Sciatic nerve (tissue), 2 donors: ENCODE measurements around the gene WNT10A. TPM values are rescaled to one million over a fixed set of nuclear protein-coding genes. Genes with fewer than 3 reads are reported as not detected.
"Not testable (repeated sequence)": the region's sequence is repeated elsewhere in the genome, so short reads cannot be mapped to it uniquely, and the experiment has no call there.

ENCODE experiments used
- ATAC-seq: fragments of 200-7000 bp; cut with Tn5 transposase; one replicate; pipeline ENCODE4 v1.9.1; 2020; ENCODE audit warnings: mild to moderate bottlenecking, moderate library complexity
- DNase-seq: peaks from one replicate; pipeline ENCODE4 v3.0.0-alpha.2; 2020; ENCODE audit warnings: low spot score
- intact Hi-C: fragments of 100-400 bp; cut with DNase I; formaldehyde crosslinking; loops from one replicate; pipeline ENCODE4 v1.14.2; 2022
- total RNA-seq: library from RNA; stranded (reverse); fragmentation: NEBNext Ultra II Directional; extraction: Animal tissue kit (Norgen Biotek cat#: 25700); gene quantifications from one replicate; pipeline ENCODE4 v1.2.1, GENCODE V29; 2021
- donor health status: DM: no; HTN: no; CAD: no.
- donor health status: DM: no; HTN: no; CAD: no.

Gene WNT10A
- 0.94 TPM for total RNA-seq

DNA sequence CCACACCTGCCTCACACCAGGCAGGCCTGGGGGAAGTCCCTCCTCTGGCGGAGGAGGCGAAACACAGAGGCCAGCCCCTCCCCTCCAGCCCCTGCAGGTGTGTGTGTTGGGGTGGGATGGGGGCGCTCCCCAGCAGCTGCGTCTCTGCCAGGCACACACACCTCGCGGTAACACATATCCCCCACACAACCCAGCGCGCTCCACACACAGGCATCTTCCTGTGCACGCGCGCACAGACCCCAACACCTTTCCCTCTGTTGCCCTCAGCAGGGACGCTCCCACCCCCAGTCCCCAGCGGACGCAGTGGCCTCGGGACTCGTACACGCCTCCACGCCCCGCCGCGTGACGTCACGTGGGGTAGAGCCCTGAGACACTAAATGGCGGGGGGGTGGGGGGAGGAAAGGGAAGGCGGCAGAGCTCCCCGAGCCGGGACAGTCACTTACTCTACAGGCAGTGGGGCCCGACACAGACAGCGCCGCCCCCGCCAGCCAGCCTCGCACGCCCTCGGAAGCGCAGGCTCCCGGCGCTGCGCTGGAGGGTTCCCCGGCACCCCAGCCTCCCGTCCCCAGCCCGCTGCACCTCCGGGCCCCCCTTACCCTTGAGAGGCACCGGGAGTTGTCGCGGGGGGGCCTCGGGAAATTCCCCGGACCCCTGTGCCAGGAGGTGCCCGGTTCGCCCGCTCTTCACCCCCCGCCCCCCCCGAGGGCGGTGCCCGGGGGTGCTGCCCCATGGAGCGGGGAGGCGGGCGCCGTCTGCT, at the start of gene WNT10A:
Gene WNT10A, plus strand, starts transcription at position 751 of the 757 bp plus-strand sequence. CDS start 144 bp downstream, outside the sequence.
- no peak for DNase-seq
- intact Hi-C loops, result no loop called here
- peak; percentile 6 for ATAC-seq

DNA sequence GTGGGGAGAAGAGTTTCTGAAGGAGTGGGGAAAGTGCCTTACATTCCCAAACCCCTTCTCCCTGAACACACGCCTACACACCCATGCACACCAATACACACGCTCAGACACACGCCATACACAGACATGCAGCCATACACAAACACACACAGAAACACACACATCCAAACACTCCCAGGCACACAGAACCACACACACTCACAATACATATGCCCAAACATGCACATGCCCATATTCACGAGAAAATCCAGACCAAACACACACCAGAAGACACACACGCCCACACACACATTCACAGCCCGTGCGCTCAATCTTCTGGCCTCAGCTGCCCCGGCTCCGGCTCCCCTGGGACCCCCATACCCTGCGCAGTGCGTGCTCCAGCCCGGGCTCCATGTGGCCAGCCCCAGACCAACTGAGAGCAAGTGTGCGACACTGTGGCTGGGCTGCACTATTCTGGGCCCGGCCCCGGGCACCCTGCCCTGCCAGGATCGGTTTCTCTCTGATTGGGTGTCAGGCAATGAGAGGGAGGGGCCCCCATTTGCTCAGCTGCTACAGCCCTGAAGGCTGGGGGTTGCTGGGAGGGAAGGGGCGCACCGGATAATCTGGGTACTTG, 49.2 kb upstream of the WNT10A start, which contains the start of gene PRKAG3:
Gene PRKAG3, minus strand, starts transcription at position 426 of the 613 bp plus-strand sequence.
- intact Hi-C loops, result no loop called here
- DNase-seq (peak; percentile 58), ATAC-seq (peak; percentile 64)

DNA sequence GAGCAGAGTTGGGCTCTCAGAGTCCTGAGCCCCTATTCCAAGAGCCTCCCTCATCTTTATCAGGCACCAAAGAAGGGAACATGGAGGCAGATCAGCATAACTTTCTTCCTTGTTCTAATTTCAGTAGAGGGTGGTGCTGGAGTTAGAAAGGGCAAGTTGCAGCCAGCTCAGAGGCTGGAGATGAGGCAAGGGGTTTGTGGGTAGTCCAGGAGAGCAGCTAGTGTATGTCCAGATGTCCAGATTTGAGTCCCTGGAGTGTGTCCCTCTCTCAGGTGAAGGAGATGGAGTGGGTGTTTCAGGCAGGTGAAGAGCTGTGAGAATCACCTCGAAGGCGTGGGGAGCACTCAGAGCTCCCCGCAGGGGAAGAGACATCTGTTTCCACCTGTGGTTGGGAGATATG, 48.6 kb upstream of the WNT10A start:
- DNase-seq (no peak), ATAC-seq (peak; percentile 13)
- intact Hi-C loops, result no loop called here

DNA sequence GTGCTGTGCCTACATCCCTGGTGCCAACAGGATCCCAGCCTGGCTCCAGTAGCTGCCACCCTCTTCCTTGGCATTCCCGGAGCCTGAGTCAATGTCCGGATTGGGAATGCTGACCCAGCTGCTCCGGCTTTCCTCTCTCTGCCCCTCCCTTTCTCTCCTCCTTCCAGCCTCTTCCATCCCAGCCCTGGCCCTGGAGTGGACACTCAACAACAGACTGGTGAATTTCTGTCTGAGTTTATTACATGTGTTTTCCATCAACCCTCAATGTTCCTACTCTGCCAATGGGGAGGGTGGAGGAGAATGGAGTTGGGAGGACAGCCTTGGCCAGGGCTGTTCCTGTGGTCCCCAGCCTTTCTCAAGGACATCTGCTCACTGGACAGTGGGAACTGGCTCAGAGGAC, 48.1 kb upstream of the WNT10A start:
- ATAC-seq (peak; percentile 79), DNase-seq (peak; percentile 50)
- intact Hi-C loops, result no loop called here

DNA sequence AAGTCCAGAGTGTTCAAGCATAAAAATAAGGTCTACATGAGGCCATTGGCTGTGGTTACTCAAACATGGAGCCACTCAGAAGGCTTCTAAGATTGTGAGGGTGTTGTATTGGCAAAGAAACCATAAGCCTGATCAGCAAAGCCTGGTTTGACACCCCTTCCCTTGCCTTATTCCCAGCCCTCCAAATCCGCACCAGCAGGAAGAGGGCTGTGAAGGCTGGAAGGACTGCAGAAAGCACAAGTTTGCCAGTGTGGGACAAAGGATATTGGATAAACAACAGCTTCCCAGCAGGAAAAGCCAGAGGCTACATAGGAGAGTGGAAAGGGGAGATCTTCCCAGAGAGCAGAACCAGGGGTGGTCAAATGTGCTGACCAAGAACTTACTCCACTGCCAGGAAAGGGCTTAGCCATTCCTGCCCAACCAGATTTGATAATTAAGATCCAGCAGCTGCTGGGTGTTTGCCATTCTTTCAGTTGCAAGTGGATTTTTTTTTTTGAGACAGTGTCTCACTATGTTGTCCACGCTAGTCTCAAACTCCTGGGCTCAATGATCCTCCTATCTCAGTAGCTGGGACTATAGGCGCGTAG, 47.5 kb upstream of the WNT10A start:
- intact Hi-C loops, result no loop called here
- DNase-seq, result peak; percentile 26
- ATAC-seq, result no peak

DNA sequence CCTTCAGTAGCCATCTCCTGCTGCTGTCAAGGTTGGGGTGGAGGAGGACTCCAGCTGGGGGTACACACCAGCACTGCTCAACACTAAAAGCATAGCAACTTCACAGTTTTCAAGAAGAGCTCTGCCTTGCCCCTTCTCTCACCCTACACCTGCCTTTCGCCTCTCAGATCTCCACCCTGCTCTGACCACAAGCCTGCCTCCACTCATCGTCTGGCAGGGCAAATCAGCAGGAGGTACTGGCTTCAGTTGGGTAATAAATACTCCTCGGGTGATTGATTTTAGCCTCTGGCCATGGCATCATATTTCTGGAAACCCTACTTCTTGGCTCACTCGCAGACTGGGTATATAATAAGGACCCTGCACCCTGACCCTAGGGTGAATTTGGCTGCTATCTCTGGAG, 46.0 kb upstream of the WNT10A start:
- DNase-seq, result peak; percentile 27
- ATAC-seq, result no peak
- intact Hi-C loops, result no loop called here

DNA sequence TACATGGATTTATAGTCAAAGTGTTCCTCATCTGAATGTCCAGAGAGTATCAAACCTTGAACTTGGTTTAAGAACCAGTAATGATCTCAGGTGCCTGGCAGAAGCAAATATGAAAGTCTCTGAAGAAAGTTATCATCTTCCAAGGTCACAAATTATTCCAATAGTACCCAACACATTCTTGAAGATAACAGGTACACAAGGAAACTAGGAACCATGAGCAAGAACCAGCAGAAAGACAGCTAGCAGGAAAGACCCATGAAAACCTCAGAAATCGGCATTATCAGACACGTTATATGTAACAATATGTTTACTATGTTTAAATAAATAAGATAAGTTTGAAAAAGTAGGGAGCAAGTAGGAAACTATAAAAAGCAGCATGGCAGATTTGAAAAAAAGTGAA, 43.2 kb upstream of the WNT10A start:
- ATAC-seq, result no peak
- no peak for DNase-seq
- intact Hi-C loops, result no loop called here

DNA sequence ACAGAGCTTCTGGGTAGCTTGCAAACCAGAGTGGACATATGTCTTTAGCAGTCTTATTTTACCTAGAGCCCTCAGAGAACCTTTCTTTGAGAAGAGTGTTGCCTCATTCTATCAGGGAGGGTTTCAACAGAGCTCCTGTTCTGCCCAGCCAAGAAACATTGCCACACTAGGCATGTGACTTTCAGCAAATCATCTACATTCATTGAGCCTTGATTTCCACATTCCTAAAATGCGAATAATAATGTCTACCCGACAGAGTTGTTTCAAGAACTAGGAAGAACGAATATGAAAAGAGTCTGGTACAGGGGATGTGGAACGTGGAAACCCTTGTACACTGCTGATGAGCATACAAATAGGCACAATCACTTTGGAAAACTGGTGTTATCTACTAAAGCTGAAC, 41.2 kb upstream of the WNT10A start:
- intact Hi-C loops, result no loop called here
- no peak for DNase-seq
- no peak for ATAC-seq

DNA sequence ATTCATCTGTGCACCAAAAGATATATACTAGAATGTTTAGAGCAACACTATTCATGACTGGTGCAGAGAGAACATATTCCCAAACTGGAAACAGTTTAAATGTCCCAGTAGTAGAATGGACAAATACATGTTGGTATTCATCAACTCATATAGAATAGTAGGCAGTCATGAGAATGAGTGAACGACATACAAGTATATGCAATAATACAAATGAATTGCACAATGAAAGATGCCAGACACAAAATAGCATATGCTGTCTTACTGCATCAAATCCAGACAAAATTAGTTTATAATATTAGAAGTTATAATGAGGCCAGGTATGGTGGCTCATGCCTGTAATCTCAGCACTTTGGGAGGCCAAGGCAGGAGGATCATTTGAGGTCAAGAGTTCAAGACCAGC, 40.8 kb upstream of the WNT10A start:
- ATAC-seq (no peak), DNase-seq (no peak)
- intact Hi-C loops, result loop anchor here (10.0 kb wide), 1 partner anchor 145 kb away; no protein-coding TSS in a partner anchor

DNA sequence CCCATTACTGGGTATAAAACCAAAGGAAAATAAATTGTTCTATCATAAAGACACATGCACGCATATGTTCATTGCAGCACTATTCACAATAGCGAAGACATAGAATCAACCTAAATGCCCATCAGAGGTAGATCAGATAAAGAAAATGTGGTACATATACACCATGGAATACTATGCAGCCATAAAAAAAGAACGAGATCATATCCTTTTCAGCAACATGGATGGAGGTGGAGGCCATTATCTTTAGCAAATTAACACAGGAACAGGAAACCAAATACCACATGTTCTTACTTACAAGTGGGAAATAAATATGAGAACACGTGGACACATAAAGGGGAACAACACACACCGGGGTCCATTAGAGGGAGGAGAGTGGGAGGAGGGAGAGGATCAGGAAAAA, 36.3 kb upstream of the WNT10A start:
- not testable (repeated sequence) for ATAC-seq
- DNase-seq, result peak; percentile 6
- intact Hi-C loops, result loop anchor here (10.0 kb wide), 1 partner anchor 150 kb away; no protein-coding TSS in a partner anchor

DNA sequence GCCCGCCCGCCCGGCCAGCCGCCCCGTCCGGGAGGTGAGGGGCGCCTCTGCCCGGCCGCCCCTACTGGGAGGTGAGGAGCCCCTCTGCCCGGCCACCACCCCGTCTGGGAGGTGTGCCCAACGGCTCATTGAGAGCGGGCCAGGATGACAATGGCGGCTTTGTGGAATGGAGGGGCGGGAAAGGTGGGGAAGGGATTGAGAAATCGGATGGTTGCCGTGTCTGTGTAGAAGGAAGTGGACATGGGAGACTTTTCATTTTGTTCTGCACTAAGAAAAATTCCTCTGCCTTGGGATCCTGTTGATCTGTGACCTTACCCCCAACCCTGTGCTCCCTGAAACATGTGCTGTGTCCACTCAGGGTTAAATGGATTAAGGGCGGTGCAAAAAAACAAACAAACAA, 33.7 kb upstream of the WNT10A start:
- peak; percentile 44 for DNase-seq

DNA sequence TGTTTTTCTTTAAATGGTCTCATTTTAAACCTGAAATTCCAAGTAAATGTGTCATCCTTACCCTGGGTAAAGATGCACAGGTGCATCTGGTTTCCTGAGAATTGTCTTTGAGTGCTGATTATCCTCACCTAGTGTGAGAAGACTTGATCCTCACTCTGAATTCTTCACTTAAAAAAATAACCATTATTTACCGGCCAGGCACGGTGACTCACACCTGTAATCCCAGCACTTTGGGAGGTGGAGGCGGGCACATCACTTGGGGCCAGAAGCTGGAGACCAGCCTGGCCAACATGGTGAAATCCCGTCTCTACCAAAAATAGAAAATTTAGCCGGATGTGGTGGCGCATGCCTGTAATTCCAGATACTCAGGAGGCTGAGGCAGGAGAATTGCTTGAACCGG, 30.9 kb upstream of the WNT10A start:
- DNase-seq (peak; percentile 18), ATAC-seq (no peak)
- intact Hi-C loops, result loop anchor here (5.0 to 10.0 kb wide), 2 partner anchors 137 to 155 kb away; partner anchors contain the start of gene TTLL4

More for the DNA sequence above, 33.7 kb upstream of the WNT10A start:
- intact Hi-C loops, result loop anchor here (5.0 to 10.0 kb wide), 2 partner anchors 135 to 152 kb away; partner anchors contain the start of gene TTLL4
- peak; percentile 11 for ATAC-seq

DNA sequence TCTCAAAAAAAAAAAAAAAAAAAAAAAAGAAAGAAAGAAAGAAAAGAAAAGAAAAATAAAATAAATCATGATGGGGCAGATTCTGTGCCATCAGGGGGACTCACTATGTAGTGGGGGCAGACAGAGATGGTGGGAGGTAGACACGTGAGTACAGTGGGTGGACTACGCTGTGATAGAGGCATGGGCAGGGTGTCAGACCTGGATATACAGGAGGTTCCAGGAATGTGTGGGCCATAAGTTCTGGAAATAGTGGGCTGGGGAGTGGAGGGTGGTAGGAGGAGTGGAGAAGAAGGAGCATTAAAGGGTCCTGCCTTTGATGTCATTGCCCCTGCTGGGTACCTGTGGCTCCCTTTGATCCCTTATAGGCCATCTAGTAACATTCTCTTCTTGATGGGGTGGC, 29.9 kb upstream of the WNT10A start:
- ATAC-seq, result no peak
- intact Hi-C loops, result no loop called here
- peak; percentile 1 for DNase-seq

DNA sequence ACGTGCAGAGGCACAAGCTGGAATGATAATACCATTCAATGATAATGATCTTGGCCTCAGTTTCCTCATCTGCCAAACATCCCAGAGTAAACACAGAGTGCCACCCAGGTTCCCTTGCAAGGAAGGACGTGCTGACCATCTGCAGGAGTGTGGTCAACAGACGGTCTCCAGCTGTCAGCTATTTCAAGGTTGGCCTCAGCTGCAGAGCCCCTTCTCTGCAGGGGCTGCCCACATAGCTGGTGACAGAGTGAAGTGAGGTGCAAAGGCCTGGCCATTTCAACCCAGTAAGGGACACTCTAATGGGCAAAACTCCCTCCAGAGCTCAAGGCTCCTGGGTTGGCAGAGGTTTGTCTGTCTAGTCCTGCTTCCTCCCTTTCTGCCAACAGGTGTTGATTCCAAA, 29.4 kb upstream of the WNT10A start:
- peak; percentile 15 for DNase-seq
- intact Hi-C loops, result no loop called here
- no peak for ATAC-seq

DNA sequence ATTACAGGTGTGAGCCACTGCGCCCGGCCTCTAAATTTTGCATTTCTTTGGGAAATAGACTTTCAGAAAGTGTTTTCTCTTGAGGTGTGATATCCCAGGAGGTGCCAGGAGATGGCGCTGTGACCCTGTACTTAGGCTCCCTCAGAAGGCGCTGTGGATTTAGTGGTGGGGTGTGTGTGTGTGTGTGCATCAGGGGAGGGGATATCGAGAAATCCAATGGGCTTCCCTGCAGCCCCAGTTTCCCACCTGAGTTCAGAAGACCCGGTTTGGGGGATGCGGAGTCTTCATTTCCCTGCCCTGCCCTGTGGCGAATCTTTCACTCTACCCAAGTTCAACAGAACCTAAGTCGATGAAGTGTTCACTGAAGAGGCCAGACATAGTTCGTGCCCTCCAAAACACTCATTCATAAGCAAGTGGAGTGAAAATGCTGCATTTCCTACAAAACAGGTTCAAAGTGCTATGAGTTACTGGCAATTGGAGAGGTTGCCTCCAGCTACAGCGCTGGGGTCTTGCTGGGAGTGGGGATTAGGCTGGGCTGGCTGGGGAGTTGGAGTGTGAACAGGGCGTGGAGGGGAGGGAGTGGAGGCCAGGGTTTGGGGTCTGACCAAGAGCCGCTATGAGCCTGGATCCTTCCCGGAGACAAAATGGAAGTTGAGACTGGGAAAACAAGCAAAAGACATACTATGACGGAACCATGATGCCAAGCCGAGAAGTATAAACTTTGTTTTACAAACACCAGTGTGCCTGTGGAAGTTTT, 27.6 kb upstream of the WNT10A start:
- DNase-seq, result peak; percentile 81
- intact Hi-C loops, result no loop called here

DNA sequence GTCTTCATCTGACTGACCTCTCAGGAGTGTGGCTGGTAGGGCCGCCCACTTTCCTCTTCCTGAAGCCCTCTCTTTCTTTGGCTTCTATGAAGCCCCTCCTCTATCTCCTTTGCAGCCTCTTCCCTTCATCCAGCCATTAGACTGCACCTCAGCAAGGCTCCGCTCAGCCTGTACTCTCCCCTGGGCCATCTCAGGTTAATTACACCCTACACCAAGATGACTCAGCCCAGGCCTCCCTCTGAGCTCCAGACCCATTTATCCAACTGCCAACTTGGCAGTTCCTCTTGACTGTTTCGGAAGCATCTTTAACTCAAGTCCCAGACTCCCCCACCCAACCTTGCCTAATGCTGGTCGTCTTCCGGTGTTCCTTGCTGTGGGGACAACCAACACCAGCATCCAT, 26.9 kb upstream of the WNT10A start:
- intact Hi-C loops, result no loop called here
- DNase-seq, result peak; percentile 37
- ATAC-seq, result no peak

More for the DNA sequence above, 27.6 kb upstream of the WNT10A start:
- ATAC-seq, result peak; percentile 57

DNA sequence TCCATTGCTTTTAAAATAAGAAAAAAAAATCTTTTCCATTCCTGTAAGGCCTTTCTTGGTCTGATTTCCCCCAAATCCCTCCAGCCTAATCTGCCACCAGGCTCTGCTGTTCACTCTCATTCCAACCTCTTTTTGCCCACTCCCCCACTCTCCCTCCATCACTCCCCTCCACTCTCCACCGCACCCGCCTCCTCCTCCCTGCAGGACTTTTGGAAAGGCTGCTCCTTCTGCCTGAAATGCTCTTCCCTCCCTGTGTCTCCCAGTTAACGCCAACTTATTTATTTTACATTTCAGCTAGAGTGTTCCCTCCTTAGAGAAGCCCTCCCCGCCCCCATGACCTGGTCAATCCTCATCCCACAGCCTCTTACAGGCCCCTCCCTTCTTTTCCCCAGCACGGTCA, 25.8 kb upstream of the WNT10A start:
- intact Hi-C loops, result no loop called here
- ATAC-seq, result no peak
- peak; percentile 50 for DNase-seq

DNA sequence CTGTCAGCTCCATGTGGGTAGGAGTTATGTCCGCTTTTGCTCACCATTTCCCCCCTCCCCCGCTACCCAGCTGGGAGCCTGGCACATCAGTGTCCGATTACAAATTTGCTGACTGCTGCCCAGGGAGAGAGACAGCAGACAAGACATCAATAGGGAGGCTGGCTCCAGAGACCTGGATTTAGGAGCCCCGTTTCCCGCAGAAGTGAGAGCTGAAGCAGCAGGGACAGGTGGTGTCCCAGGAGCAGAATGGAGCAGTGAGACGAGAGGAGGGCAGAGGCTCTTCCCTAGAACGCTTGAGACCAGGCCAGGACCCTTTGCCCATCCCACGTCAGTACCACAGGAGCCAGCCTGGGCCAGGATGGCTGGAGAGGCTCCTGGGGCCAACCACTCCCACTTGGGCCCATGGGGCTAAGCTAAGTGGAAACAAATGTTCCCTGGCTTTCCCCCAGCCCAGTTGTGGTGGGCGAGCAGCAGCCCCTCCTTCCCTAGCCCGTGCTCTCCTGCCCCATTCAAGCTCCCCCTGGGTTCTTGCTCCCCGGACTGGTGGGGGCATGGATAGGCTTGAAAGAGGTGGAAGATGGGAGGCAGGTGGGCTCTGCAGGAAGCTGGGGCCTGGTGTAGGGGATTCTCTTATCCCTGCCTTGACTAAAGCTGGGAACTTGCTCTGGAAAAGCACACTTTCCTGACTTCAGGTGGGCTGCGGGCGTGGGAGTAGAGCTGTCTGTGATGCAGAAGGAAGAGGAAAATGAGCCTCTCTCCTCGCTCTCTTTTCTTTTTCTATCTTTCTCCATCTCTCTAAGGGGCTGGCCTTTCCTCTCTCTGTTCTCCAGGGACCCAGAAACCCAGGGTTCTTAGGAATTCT, 25.1 kb upstream of the WNT10A start:
- no peak for ATAC-seq
- intact Hi-C loops, result no loop called here
- DNase-seq, result peak; percentile 51
